ENCODE measurements around the gene FBXL2.
"Not testable (repeated sequence)": the region's sequence is repeated elsewhere in the genome, so short reads cannot be mapped to it uniquely, and the experiment has no call there.

DNA sequence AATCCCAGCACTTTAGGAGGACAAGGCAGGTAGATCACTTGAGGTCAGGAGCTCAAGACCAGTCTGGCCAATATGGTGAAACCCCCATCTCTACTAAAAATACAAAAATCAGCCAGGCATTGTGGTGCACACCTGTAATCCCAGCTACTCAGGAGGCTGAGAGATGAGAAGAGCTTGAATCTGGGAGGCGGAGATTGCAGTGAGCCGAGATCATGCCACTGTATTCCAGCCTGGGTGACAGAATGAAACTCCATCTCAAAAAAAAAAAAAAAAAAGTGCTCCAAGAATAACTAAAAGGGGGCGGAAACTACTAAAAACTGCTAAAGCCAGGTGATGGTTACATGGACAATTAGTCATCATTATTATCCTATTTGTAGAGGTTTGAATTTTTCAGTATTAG lies 133.6 kb downstream of the FBXL2 start:
- TF ChIP-seq, protein P1, sequence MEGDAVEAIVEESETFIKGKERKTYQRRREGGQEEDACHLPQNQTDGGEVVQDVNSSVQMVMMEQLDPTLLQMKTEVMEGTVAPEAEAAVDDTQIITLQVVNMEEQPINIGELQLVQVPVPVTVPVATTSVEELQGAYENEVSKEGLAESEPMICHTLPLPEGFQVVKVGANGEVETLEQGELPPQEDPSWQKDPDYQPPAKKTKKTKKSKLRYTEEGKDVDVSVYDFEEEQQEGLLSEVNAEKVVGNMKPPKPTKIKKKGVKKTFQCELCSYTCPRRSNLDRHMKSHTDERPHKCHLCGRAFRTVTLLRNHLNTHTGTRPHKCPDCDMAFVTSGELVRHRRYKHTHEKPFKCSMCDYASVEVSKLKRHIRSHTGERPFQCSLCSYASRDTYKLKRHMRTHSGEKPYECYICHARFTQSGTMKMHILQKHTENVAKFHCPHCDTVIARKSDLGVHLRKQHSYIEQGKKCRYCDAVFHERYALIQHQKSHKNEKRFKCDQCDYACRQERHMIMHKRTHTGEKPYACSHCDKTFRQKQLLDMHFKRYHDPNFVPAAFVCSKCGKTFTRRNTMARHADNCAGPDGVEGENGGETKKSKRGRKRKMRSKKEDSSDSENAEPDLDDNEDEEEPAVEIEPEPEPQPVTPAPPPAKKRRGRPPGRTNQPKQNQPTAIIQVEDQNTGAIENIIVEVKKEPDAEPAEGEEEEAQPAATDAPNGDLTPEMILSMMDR (IDR thresholded peaks at IDR 0.05) = not testable (repeated sequence)
- not testable (repeated sequence) for TF ChIP-seq POLR2A (IDR thresholded peaks at IDR 0.05)
